Chondrocyte (in vitro differentiated cells): Measurements from ENCODE around the gene TLE3. TPM values are rescaled to one million over a fixed set of nuclear protein-coding genes. Genes with fewer than 3 reads are reported as not detected.

Source experiments
- DNase-seq: peaks from one replicate; pipeline ENCODE4 v3.0.0; 2021; ENCODE audit warnings: mixed read lengths, low spot score
- H3K27ac Mint-ChIP-seq: one replicate; pipeline ENCODE4 v1.8.0; 2021; ENCODE audit warnings: mild to moderate bottlenecking, moderate library complexity, mixed read lengths; ENCODE audit not compliant: unreplicated experiment
- H3K27me3 Mint-ChIP-seq: 2 replicates; pipeline ENCODE4 v1.8.0; 2021; ENCODE audit warnings: low read depth, mixed read lengths
- H3K36me3 Mint-ChIP-seq: 2 replicates; pipeline ENCODE4 v1.8.0; 2021; ENCODE audit warnings: low read depth, mixed read lengths
- H3K4me1 Mint-ChIP-seq: 2 replicates; pipeline ENCODE4 v1.8.0; 2021; ENCODE audit warnings: low read depth, mild to moderate bottlenecking, mixed read lengths
- H3K4me3 Mint-ChIP-seq: one replicate; pipeline ENCODE4 v1.8.0; 2021; ENCODE audit warnings: mild to moderate bottlenecking, moderate library complexity, mixed read lengths; ENCODE audit not compliant: unreplicated experiment
- H3K9me3 Mint-ChIP-seq: 2 replicates; pipeline ENCODE4 v1.8.0; 2021; ENCODE audit warnings: low read depth, mixed read lengths
- total RNA-seq: library from RNA; stranded (reverse); gene quantifications from 3 replicates; pipeline ENCODE4 v1.2.1, GENCODE V29; 2021
- TF ChIP-seq, protein P1 (sequence below): fragments of 200-600 bp; sonication (generic); IDR thresholded peaks from 2 replicates; pipeline ENCODE4 v1.5.0; 2021; ENCODE audit warnings: antibody characterized with exemption, mild to moderate bottlenecking, moderate library complexity

Gene TLE3
- total RNA-seq, 1 donor from 2014 or later = 53.4 TPM

DNA sequence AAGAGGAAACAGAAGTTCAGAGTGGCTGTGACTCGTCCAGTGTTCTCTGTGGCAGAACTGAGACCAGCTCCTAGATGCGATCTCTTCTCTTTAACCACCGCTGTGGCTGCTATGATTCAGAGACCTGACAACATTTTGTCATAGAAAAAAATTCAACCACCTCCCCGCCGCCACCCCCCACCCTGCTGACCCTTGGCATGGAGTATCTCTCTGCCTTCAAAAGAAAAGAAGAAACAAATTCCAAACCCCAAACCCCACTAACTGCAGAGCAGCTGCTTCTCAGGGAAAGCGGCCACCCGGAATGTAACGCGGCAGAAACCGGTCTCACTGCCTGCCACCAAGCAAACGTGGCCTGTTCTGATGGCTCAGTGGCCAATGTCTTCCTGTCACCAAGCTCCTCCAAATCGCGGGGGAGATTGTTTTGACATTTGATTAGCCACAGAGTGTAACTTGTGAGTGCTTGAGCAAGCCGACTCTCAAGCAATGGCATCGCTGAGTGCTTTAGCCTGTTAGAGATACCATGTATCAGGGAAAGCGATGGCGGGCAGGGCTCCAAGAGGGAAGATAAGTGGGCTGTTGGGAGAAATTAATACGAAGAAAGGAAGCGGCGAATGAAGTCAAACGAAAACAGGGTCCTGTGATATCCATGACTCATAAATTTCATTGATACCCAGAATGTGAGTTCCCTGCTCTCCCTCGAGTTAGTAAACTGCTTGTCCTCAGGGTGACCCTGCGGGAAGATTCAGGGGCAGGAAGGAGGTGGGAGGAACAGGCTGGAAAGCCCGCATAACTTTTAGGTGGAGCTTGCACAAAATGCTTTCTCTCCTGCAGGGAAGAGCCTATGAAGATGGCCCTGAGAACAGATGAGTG, 44.8 kb upstream of the TLE3 start:
- H3K36me3 Mint-ChIP-seq = no peaks in the 10 kb centered on the region
- no peak for DNase-seq
- TF ChIP-seq, protein P1, sequence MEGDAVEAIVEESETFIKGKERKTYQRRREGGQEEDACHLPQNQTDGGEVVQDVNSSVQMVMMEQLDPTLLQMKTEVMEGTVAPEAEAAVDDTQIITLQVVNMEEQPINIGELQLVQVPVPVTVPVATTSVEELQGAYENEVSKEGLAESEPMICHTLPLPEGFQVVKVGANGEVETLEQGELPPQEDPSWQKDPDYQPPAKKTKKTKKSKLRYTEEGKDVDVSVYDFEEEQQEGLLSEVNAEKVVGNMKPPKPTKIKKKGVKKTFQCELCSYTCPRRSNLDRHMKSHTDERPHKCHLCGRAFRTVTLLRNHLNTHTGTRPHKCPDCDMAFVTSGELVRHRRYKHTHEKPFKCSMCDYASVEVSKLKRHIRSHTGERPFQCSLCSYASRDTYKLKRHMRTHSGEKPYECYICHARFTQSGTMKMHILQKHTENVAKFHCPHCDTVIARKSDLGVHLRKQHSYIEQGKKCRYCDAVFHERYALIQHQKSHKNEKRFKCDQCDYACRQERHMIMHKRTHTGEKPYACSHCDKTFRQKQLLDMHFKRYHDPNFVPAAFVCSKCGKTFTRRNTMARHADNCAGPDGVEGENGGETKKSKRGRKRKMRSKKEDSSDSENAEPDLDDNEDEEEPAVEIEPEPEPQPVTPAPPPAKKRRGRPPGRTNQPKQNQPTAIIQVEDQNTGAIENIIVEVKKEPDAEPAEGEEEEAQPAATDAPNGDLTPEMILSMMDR = no peak
- H3K4me1 Mint-ChIP-seq = peaks cover 44% of the 10 kb centered on the region
- no peak overlapping the region for H3K4me3 Mint-ChIP-seq
- no peaks in the 10 kb centered on the region for H3K9me3 Mint-ChIP-seq
- H3K27me3 Mint-ChIP-seq = peaks cover 23% of the 10 kb centered on the region
- no peak overlapping the region for H3K27ac Mint-ChIP-seq

- peaks cover 38% of the 10 kb centered on the region for H3K4me1 Mint-ChIP-seq
- peaks cover 23% of the 10 kb centered on the region for H3K27me3 Mint-ChIP-seq
- no peak overlapping the region for H3K27ac Mint-ChIP-seq
- H3K4me3 Mint-ChIP-seq = no peak overlapping the region
- TF ChIP-seq, protein P1 = no peak
- no peaks in the 10 kb centered on the region for H3K9me3 Mint-ChIP-seq
- DNase-seq = no peak
- no peaks in the 10 kb centered on the region for H3K36me3 Mint-ChIP-seq
Observed at GRCh38 chr15:70142072-70142321, 44.3 kb upstream of the TLE3 start.

- Mint-ChIP-seq H3K9me3 (no peaks in the 10 kb centered on the region), H3K36me3 (no peaks in the 10 kb centered on the region), H3K4me1 (peaks cover 34% of the 10 kb centered on the region), H3K27me3 (peaks cover 23% of the 10 kb centered on the region), H3K4me3 (no peak overlapping the region), H3K27ac (no peak overlapping the region)
- TF ChIP-seq, protein P1 = no peak
- DNase-seq = no peak
Observed at GRCh38 chr15:70141376-70142071, 43.8 kb upstream of the TLE3 start.

GRCh38 chr15:70140543-70141375, 43.0 kb upstream of the TLE3 start:
- Mint-ChIP-seq H3K4me1 (peaks cover 32% of the 10 kb centered on the region), H3K9me3 (no peaks in the 10 kb centered on the region), H3K36me3 (no peaks in the 10 kb centered on the region), H3K4me3 (no peak overlapping the region), H3K27ac (peak overlapping the region; percentile 15), H3K27me3 (peaks cover 23% of the 10 kb centered on the region)
- TF ChIP-seq, protein P1 = no peak
- no peak for DNase-seq

DNA sequence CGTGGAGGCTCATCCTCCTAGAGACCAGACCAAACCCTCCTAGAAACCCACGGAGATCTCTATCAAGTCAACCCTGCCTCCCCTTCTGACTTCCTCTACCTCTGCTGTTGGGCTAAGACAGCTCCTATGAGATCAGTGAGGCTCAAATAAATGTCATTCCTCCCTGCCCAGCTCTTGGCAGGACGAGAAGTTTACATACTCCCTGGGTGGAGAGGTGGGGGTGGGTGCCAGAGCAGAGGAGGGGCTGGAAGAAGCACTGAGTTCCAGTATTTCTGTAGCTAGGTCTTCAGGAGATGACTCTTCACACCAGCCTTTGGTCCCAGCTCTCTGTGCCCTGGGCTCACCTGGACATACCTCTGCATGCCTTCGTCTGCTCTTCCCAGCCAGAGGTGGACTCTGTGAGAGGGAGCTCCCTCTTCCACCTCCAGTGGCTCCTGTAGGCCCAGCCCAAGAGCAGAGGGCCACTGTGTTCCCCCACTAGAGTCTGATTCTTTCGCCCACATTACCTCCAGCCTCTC, 42.4 kb upstream of the TLE3 start:
- no peak for DNase-seq
- Mint-ChIP-seq H3K27me3 (peaks cover 25% of the 10 kb centered on the region), H3K4me1 (peaks cover 32% of the 10 kb centered on the region), H3K27ac (no peak overlapping the region), H3K36me3 (no peaks in the 10 kb centered on the region), H3K9me3 (no peaks in the 10 kb centered on the region), H3K4me3 (no peak overlapping the region)
- TF ChIP-seq, protein P1 = no peak
